GM18517 (cell line): ENCODE results near the gene AMER2.

ENCODE experiments used
- ATAC-seq: cut with Tn5 transposase; IDR thresholded peaks from one replicate; pipeline ENCODE4 v1.9.1; 2021; ENCODE audit warnings: mild to moderate bottlenecking, moderate library complexity; ENCODE audit not compliant: unreplicated experiment

AMER2 gene, protein sequence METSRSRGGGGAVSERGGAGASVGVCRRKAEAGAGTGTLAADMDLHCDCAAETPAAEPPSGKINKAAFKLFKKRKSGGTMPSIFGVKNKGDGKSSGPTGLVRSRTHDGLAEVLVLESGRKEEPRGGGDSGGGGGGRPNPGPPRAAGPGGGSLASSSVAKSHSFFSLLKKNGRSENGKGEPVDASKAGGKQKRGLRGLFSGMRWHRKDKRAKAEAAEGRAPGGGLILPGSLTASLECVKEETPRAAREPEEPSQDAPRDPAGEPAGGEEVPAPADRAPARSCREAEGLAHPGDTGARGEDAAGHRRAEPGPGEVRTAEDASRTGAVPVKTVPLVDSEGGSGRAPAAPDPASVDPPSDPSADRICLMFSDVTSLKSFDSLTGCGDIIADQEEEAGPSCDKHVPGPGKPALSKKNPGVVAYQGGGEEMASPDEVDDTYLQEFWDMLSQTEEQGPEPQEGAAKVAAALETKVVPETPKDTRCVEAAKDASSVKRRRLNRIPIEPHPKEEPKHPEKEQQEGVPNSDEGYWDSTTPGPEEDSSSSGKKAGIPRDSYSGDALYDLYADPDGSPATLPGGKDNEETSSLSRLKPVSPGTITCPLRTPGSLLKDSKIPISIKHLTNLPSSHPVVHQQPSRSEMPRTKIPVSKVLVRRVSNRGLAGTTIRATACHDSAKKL

DNA sequence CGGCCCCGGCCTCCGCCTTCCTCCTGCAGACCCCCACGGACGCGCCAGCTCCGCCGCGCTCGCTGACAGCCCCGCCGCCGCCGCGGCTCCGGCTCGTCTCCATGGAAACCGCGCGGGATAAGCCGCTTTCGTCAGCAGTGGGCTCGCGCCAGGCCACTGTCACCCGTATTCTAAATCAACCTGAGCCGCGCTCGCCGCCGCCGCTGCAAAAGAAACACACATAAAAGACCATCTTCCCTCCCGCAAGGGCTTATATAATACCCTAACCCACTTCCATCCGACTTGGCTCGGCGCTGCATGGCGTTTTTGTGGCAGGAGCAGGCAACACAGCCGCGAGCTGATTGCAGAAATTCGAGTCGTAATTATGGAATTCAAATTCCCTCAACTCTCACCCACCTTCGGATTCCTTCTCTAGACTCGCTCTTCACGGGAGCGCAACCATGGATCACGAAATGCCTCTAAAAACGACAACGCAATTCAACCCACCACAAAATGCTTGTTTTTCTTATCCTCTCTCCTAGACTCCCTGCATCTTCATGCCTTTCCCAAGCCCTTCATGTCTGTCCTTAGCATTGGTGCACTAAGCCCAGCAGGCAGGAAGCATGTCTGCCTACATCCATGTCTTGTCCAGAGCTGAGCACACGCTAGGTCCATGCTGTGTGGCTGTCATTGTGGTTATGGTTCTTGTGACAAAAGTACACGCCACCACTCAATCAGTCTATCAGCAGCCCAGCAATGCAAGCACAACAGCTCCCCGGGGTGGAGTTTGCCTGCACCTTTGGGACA lies at the start of gene AMER2:
TSS of gene AMER2 (minus strand) at position 772 of the 786 bp plus-strand sequence. CDS start at position 103, 669 bp downstream.
- ATAC-seq, result no peak

DNA sequence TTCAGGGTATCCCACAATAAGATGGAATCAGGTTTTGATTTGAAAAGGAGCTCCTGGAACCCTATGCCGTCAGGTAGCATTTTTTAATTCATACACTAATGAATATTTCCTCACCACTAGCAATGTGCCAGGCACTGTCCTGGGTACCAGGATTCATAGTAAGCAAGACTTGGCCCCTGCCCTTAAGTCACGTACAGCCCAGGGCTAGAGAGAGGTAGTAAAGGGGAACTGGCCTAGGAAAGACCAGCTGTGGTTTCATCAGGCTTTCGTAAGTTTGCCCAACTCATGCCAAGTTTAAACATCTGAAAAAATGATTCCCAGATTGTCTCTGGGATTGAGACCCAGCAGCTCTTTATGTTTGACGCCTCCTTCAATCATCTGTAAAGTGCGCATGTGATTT lies 45.9 kb upstream of the AMER2 start:
- ATAC-seq, result no peak

GRCh38 chr13:25217023-25217885 lies 45.2 kb upstream of the AMER2 start:
- no peak for ATAC-seq

DNA sequence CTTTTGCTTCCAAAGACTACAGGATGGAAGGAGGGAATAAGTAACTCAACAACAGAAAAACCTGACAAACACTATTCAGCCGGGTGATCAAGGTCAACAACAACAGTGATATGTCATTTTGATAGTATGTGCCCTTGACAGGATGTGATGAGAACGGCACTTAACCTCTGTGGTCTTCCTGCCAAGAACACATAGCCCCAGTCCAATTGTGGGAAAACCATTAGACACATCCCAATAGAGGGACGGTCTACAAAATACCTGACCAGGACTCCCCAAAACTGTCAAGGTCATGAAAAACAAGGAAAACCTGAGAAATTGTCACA lies 43.1 kb upstream of the AMER2 start:
- no peak for ATAC-seq

GRCh38 chr13:25214491-25215252 lies 42.6 kb upstream of the AMER2 start:
- no peak for ATAC-seq

DNA sequence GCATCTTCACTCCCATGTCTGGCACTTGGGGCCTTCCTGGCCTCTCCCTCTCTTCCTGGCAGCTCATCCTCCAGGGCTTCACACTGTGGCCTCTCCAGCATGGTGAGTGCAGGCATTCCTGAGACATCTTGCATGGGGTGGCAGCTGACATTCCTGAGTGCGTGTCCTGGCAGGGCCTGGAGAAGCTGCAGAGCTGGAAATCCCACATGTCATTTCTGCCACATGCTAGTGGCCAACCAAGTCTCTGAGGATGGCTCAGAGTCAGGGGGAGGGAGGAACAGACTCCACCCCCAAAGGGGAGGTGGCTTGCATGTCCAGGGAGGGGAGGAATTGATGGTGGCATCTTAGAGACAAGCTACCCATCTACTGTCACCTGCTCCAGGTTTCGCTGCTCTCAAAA lies 41.6 kb upstream of the AMER2 start:
- ATAC-seq, result no peak

DNA sequence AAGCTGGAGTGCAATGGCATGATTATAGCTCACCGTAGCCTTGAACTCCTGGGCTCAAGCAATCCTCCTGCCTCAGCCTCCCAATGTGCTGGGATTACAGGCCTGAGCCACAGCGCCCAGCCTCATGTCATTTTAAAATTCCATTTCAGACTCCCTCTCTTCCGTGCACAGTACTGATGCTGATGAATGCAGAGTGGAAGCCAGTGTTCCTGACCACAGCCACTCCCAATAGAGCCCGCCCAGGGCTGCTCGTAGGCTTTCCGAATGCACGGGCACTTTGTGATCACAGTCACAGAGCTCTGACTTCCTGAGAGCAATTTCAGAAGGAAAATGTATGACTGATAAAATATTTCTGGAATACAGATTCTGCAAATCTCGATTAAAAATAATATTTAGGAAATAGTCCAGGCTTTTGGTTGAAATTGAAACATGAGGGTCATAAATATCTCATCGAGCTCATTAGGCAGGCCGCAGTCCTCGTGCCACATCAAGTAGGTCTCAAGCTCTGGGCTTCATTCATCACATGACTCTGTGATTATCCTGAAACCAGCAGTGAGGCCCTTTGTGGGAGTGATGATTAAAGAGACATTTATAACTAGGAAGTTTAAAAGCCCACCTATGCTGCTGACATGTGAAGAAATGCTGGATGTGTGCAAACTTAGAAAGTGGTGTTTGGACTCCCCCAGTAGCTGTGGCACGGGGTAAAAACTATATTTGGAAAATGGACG lies 38.9 kb upstream of the AMER2 start:
- no peak for ATAC-seq

- no peak for ATAC-seq
Observed at GRCh38 chr13:25207291-25207810, 35.3 kb upstream of the AMER2 start.

DNA sequence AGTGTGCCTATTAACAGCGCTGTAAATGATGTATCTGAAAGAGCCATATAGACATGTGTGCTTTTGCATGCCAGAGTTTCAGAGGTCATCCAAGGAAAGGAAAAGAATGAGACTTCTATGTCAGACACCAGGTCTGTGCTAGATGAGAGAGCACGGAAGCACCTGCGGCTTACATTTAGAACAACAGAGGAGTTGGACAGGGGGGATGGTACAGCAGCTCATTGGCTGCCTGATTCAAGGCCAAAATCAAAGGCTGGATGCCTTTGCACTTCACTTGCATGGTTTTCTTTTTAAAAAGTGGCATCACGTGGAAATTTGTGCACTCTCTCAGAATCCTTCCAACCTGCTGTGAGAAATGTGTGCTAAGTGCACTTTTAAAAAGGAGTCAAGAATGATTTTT lies 32.8 kb upstream of the AMER2 start:
- no peak for ATAC-seq

GRCh38 chr13:25203127-25203740 lies 31.1 kb upstream of the AMER2 start:
- ATAC-seq, result no peak

- ATAC-seq, result no peak
Observed at GRCh38 chr13:25200783-25201182, 28.7 kb upstream of the AMER2 start.

GRCh38 chr13:25198647-25199046 lies 26.6 kb upstream of the AMER2 start:
- ATAC-seq, result no peak

GRCh38 chr13:25196971-25197370 lies 24.9 kb upstream of the AMER2 start:
- ATAC-seq, result no peak

- ATAC-seq, result no peak
Observed at GRCh38 chr13:25192936-25193335, 20.8 kb upstream of the AMER2 start.

- no peak for ATAC-seq
Observed at GRCh38 chr13:25192489-25192888, 20.4 kb upstream of the AMER2 start.

- no peak for ATAC-seq
Observed at GRCh38 chr13:25192052-25192451, 20.0 kb upstream of the AMER2 start.

- ATAC-seq, result no peak
Observed at GRCh38 chr13:25190771-25191170, 18.7 kb upstream of the AMER2 start.

DNA sequence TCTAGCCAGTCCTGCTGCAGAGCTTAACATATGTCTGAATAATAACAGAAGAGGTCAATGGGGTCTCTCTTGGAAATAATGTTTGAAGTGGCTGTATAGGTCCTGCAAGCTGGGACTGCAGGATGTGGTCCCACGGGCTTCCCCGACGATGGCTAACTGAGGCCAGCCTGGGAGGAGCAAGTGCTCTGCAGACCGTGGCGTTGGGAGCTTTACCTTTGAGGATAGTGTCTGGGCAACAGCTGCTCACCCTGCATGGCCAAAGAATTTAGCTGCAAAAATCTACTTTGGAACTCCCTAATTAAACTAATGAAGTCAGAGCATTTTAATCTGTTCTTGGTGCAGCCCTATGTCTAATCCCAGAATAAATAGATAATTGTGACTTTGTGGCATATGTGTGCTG lies 18.2 kb upstream of the AMER2 start:
- ATAC-seq, result no peak

- no peak for ATAC-seq
Observed at GRCh38 chr13:25187596-25187995, 15.5 kb upstream of the AMER2 start.
